ENCODE data around the gene RILPL1. TPM values are rescaled to one million over a fixed set of nuclear protein-coding genes. Genes with fewer than 3 reads are reported as not detected.

The RILPL1 gene
- total and polyA plus RNA-seq, 12 donors: 12.9 to 42.9 (median 20.6) TPM

DNA sequence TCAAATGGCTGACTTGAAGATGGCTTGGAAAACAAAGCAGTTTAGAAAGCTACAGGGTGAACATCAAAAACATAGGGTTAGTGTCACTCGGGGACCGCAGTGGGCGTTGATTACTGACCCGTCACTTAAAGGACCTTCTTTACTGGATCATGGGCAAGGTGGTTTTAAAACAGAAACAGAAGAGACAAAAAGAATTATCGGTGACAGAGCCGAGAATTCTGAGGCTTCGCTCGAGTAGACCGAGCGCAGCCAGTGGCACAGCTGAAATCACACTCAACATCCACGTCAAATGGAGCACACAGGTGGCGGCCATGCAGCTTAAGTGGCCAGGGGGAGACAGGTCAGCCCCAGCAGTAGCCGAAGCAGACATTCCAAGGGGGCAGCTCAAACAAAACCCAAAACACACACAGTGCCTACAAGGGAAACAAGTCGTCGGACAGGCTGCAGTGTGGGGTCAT is 58.2 kb downstream of the RILPL1 start:
- Histone ChIP-seq H3K27me3 (no peaks in the 10 kb centered on the region), H3K4me3 (no peak overlapping the region), H3K27ac (no peak overlapping the region), H3K4me1 (replicated peaks in 1 of 2) (peaks cover 10 to 14% of the 10 kb centered on the region in 2 donors), H3K9me3 (replicated peaks in 1 of 3) (no peaks in the 10 kb centered on the region), H3K36me3 (replicated peaks in 1 of 2) (peaks cover 0 to 34% of the 10 kb centered on the region in 2 donors)
- no peak for DNase-seq
- no peak for TF ChIP-seq POLR2A (IDR thresholded peaks at IDR 0.05)
- TF ChIP-seq, protein P1, sequence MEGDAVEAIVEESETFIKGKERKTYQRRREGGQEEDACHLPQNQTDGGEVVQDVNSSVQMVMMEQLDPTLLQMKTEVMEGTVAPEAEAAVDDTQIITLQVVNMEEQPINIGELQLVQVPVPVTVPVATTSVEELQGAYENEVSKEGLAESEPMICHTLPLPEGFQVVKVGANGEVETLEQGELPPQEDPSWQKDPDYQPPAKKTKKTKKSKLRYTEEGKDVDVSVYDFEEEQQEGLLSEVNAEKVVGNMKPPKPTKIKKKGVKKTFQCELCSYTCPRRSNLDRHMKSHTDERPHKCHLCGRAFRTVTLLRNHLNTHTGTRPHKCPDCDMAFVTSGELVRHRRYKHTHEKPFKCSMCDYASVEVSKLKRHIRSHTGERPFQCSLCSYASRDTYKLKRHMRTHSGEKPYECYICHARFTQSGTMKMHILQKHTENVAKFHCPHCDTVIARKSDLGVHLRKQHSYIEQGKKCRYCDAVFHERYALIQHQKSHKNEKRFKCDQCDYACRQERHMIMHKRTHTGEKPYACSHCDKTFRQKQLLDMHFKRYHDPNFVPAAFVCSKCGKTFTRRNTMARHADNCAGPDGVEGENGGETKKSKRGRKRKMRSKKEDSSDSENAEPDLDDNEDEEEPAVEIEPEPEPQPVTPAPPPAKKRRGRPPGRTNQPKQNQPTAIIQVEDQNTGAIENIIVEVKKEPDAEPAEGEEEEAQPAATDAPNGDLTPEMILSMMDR (IDR thresholded peaks at IDR 0.05): no peak
- 89 to 95% (median 91%) methylated on average over 15 of the region's 15 CpGs for WGBS, 4 donors
- intact Hi-C loops (cut with DNase I): no loop called here

DNA sequence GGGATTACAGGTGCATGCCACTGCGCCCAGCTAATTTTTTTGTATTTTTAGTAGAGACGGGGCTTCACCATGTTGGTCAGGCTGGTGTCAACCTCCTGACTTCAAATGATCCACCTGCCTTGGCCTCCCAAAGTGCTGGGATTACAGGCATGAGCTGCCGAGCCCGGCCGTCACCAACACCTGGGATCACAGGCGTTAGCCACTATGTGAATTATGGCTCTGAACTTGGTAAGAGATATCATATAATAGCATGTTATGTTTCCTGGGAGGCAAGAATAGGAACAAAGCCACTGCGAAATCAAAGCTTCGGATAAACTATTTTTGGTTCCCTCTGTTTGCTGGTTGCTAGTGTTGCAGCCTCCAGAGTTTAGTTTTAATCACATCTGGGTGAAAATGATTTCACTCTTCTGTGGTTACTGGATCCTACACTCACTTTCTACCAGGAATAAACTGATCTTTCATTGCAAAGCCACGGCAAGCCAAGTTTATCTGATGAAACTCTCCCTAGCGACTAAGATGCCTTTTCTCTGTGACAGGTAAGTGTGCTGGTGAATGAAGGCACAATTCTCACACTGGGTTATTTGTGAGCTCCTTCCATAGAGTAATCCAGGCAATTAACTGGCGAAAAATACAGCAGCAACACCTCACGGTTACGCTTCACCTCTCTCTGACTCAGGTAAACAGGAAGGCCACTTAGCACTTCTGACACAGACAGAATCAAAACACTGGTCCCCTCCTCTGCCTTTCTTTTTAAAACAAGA is 58.9 kb downstream of the RILPL1 start:
- H3K9me3 ChIP-seq (replicated peaks in 1 of 3): no peaks in the 10 kb centered on the region
- peaks cover 10 to 14% of the 10 kb centered on the region in 2 donors for H3K4me1 ChIP-seq (replicated peaks in 1 of 2)
- H3K27me3 ChIP-seq: no peaks in the 10 kb centered on the region

DNA sequence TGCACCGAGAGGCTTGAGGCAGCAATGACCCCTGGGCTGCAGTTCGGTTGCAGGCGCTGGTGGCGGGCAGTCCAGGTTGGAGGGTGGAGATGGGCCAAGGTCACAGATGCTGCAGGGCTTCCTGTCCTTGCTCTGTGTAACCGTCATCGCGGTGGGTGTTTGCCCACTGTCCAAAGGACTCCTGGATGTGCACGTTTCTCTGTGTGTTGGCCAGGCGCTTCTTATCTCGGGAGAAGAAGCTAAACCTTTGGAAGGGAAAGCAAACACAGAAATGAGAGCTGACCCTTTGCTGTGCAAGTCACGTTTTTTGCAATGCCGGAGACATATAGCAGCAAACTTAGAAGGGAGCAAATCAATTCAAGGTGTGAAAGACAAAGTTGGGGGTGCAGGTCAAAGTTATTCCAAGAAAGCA is 61.1 kb downstream of the RILPL1 start:
- no peak for DNase-seq
- Histone ChIP-seq H3K27ac (no peak overlapping the region), H3K4me1 (replicated peaks in 1 of 2) (peaks cover 0 to under 1% of the 10 kb centered on the region in 2 donors), H3K27me3 (no peaks in the 10 kb centered on the region), H3K4me3 (no peak overlapping the region), H3K9me3 (replicated peaks in 1 of 3) (no peaks in the 10 kb centered on the region), H3K36me3 (replicated peaks in 1 of 2) (peaks cover 0 to 37% of the 10 kb centered on the region in 2 donors)
- 59 to 70% (median 61%) methylated on average over 8 to 12 of the region's 12 CpGs for WGBS, 4 donors
- TF ChIP-seq POLR2A (IDR thresholded peaks at IDR 0.05): no peak
- TF ChIP-seq, protein P1 (IDR thresholded peaks at IDR 0.05): no peak
- intact Hi-C loops (cut with DNase I): no loop called here

More for the DNA sequence above, 58.9 kb downstream of the RILPL1 start:
- no peak for DNase-seq
- peaks cover 0 to 37% of the 10 kb centered on the region in 2 donors for H3K36me3 ChIP-seq (replicated peaks in 1 of 2)
- TF ChIP-seq, protein P1 (IDR thresholded peaks at IDR 0.05): no peak
- no peak for TF ChIP-seq POLR2A (IDR thresholded peaks at IDR 0.05)
- no peak overlapping the region for H3K4me3 ChIP-seq
- WGBS, 4 donors: 84 to 88% (median 85%) methylated on average over 13 of the region's 13 CpGs
- H3K27ac ChIP-seq: no peak overlapping the region
- intact Hi-C loops (cut with DNase I): no loop called here

DNA sequence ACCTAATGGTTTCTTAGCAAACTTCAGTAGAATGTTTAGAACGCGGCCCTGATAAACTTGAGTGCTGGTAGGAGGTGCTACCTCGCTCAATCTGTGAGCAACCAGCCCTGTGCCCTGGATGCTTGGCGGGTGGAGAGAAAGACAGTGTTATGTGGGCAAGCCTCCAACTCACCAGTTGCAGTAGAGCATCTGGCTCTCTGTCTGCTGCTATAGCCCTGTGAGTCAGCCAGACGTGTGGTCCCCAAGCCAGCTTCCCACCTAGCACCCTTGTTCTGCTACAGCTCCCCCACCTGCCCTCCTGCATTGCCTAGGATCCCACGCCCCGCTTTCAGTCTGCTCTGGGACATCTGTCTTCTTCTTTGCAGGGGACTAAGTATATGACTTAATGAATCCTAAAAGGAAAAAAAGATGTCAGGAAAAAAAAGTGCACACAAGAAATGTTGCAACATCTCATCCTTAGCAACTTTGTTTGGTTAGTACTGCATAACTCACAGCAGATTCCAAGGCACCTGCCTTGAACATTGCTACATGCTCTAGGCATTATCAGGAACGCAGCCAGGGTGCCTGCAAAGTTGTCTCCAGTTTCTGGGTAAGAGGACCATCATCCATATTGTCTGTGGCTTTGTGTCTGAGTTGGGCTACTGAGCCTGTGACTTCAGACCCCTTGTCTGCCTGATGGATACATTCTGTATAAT is 62.0 kb downstream of the RILPL1 start:
- no peaks in the 10 kb centered on the region for H3K27me3 ChIP-seq
- DNase-seq: peak in 2 of 7 donors; percentile 27 to 41
- no peak overlapping the region for H3K4me3 ChIP-seq
- 79 to 86% (median 84%) methylated on average over 5 to 8 of the region's 8 CpGs for WGBS, 4 donors
- H3K9me3 ChIP-seq (replicated peaks in 1 of 3): no peaks in the 10 kb centered on the region
- intact Hi-C loops (cut with DNase I): no loop called here
- peaks cover 0 to 37% of the 10 kb centered on the region in 2 donors for H3K36me3 ChIP-seq (replicated peaks in 1 of 2)
- peaks cover 0 to 9% of the 10 kb centered on the region in 2 donors for H3K4me1 ChIP-seq (replicated peaks in 1 of 2)
- no peak for TF ChIP-seq POLR2A (IDR thresholded peaks at IDR 0.05)
- TF ChIP-seq, protein P1 (IDR thresholded peaks at IDR 0.05): no peak
- no peak overlapping the region for H3K27ac ChIP-seq
